KOPT-K1 (cell line): ENCODE data around the gene KYNU.
"Not testable (repeated sequence)": the region's sequence is repeated elsewhere in the genome, so short reads cannot be mapped to it uniquely, and the experiment has no call there.

ENCODE experiments used
- H3K27ac ChIP-seq: fragments of 200-600 bp; sonication (generic); 2 replicates; pipeline ENCODE4 v1.5.1; 2016; ENCODE audit warnings: antibody characterized with exemption, mild to moderate bottlenecking, low read depth, low read length; ENCODE audit not compliant: poor library complexity, severe bottlenecking
- H3K36me3 ChIP-seq: fragments of 200-600 bp; sonication (generic); 2 replicates; pipeline ENCODE4 v1.5.1; 2017; ENCODE audit warnings: antibody characterized with exemption, mild to moderate bottlenecking, low read length, moderate library complexity; ENCODE audit not compliant: insufficient read depth
- H3K9me3 ChIP-seq: fragments of 200-600 bp; sonication (generic); 2 replicates; pipeline ENCODE4 v1.5.1; 2017; ENCODE audit warnings: antibody characterized with exemption, low read length, mild to moderate bottlenecking; ENCODE audit not compliant: insufficient read depth, poor library complexity, severe bottlenecking

KYNU gene

GRCh38 chr2:143084462-143084861 is 207.0 kb downstream of the KYNU start:
- Histone ChIP-seq H3K27ac (no peak overlapping the region), H3K9me3 (no peaks in the 10 kb centered on the region), H3K36me3 (no peaks in the 10 kb centered on the region)

- no peaks in the 10 kb centered on the region for H3K9me3 ChIP-seq
- no peaks in the 10 kb centered on the region for H3K36me3 ChIP-seq
- no peak overlapping the region for H3K27ac ChIP-seq
These were observed 207.8 kb downstream of the KYNU start for GRCh38 chr2:143085125-143085784.

DNA sequence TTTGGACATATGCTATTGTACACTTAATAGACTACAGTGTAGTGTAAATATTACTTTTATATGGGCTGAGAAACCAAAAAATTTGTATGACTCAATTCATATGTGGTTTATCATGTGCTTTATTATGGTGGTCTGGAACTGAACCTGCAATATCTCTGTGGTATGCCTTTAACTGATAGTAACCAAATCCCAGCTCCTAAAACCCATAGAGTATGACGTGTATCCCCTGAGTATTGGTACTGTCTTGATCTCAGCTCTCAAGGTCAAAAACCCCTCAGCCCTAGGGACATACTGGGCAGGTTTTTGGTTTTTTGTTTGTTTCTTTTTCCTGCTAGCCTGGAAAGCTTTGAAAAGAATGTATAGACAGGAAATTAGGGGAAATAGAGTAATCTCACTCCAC is 209.6 kb downstream of the KYNU start:
- Histone ChIP-seq H3K36me3 (no peaks in the 10 kb centered on the region), H3K27ac (no peak overlapping the region), H3K9me3 (no peaks in the 10 kb centered on the region)

GRCh38 chr2:143088388-143088787 is 210.9 kb downstream of the KYNU start:
- Histone ChIP-seq H3K27ac (no peak overlapping the region), H3K36me3 (no peaks in the 10 kb centered on the region), H3K9me3 (no peaks in the 10 kb centered on the region)

DNA sequence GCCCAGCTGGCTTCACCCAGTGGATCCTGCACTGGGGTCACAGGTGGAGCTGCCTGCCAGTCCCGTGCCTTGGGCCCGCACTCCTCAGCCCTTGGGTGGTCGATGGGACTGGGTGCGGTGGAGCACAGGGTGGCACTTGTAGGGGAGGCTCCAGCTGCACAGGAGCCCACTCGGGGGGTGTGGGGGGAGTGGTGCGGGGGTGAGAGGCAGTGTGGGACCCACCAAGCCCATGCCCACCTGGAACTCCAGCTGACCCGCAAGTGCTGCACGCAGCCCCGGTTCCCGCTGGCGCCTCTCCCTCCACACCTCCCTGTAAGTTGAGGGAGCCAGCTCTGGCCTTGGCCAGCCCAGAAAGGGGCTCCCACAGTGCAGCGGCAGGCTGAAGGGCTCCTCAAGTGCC is 212.1 kb downstream of the KYNU start:
- not testable (repeated sequence) for H3K27ac ChIP-seq, H3K36me3 ChIP-seq, H3K9me3 ChIP-seq
